Renal pelvis (tissue), 4 donors: ENCODE measurements around the gene FRY. TPM values are rescaled to one million over a fixed set of nuclear protein-coding genes. Genes with fewer than 3 reads are reported as not detected.

Experiments
- DNase-seq: peaks from one replicate; pipeline ENCODE4 v3.0.0-alpha.2; 2013
- polyA plus RNA-seq, 3 donors: library from polyadenylated mRNA; unstranded; fragments of 120-200 nt; gene quantifications; one replicate each; pipeline ENCODE4 v1.2.1, GENCODE V29; 2013; ENCODE audit not compliant: insufficient read length in 3 of 3

Gene FRY
- polyA plus RNA-seq, 3 donors: 51.2 to 69.5 (median 64.7) TPM

GRCh38 chr13:32080328-32080744 lies 48.8 kb downstream of the FRY start:
- DNase-seq: no peak

GRCh38 chr13:32081591-32081990 lies 50.0 kb downstream of the FRY start:
- no peak for DNase-seq

GRCh38 chr13:32086366-32086765 lies 54.8 kb downstream of the FRY start:
- DNase-seq: no peak

- peak; percentile 26 for DNase-seq
Measured at GRCh38 chr13:32086791-32087441, 55.3 kb downstream of the FRY start.

- no peak for DNase-seq
Measured at GRCh38 chr13:32087955-32088747, 56.6 kb downstream of the FRY start.

- no peak for DNase-seq
Measured at GRCh38 chr13:32092496-32092895, 60.9 kb downstream of the FRY start.

GRCh38 chr13:32093006-32093405 lies 61.4 kb downstream of the FRY start:
- no peak for DNase-seq

GRCh38 chr13:32098272-32098671 lies 66.7 kb downstream of the FRY start:
- DNase-seq: no peak

GRCh38 chr13:32105653-32106313 lies 74.2 kb downstream of the FRY start:
- no peak for DNase-seq

- DNase-seq: no peak
Measured at GRCh38 chr13:32107474-32107873, 75.9 kb downstream of the FRY start.

GRCh38 chr13:32107973-32108372 lies 76.4 kb downstream of the FRY start:
- DNase-seq: no peak

- no peak for DNase-seq
Measured at GRCh38 chr13:32113532-32113931, 82.0 kb downstream of the FRY start.

- DNase-seq: no peak
Measured at GRCh38 chr13:32114284-32114950, 82.8 kb downstream of the FRY start.

GRCh38 chr13:32115066-32115465 lies 83.5 kb downstream of the FRY start:
- no peak for DNase-seq

GRCh38 chr13:32116210-32116609 lies 84.6 kb downstream of the FRY start:
- DNase-seq: no peak

GRCh38 chr13:32117001-32117400 lies 85.4 kb downstream of the FRY start:
- no peak for DNase-seq

GRCh38 chr13:32117701-32118100 lies 86.1 kb downstream of the FRY start:
- DNase-seq: no peak

- DNase-seq: no peak
Measured at GRCh38 chr13:32121316-32121715, 89.7 kb downstream of the FRY start.

GRCh38 chr13:32124743-32125142 lies 93.2 kb downstream of the FRY start:
- no peak for DNase-seq

- DNase-seq: no peak
Measured at GRCh38 chr13:32125221-32125689, 93.7 kb downstream of the FRY start.

GRCh38 chr13:32125751-32126150 lies 94.2 kb downstream of the FRY start:
- no peak for DNase-seq

GRCh38 chr13:32126278-32126677 lies 94.7 kb downstream of the FRY start:
- DNase-seq: no peak
